Natural killer cell (primary cell): Measurements from ENCODE around the gene ATP8B4. TPM values are rescaled to one million over a fixed set of nuclear protein-coding genes. Genes with fewer than 3 reads are reported as not detected.
A peak's percentile ranks its signal among the peaks of the same experiment; 100 is the strongest.

Experiments used
- ATAC-seq, 3 donors: fragments of 150-1000 bp in 2 of 3; fragments of 200-7000 bp in 1 of 3; cut with Tn5 transposase; 1 replicate in 1 of 3; 2 replicates in 2 of 3; pipeline ENCODE4 v1.10.0; 2021; ENCODE audit warnings: mild to moderate bottlenecking in 2 of 3, moderate library complexity in 2 of 3
- DNase-seq, 2 donors: peaks; one replicate each; pipeline versions ENCODE4 v3.0.0 to v3.0.0-alpha.2; 2013 to 2021; ENCODE audit warnings: mixed read lengths in 1 of 2
- H3K27ac ChIP-seq: one replicate; pipeline ENCODE4 v1.5.1; 2013; ENCODE audit warnings: mild to moderate bottlenecking, low read length
- H3K27me3 ChIP-seq: one replicate; pipeline ENCODE4 v1.6.1; 2013; ENCODE audit warnings: low read length; ENCODE audit not compliant: control insufficient read depth, insufficient read depth
- H3K36me3 ChIP-seq: one replicate; pipeline ENCODE4 v1.6.1; 2013; ENCODE audit warnings: low read length; ENCODE audit not compliant: control insufficient read depth, insufficient read depth
- H3K4me1 ChIP-seq: one replicate; pipeline ENCODE4 v1.6.1; 2013; ENCODE audit warnings: low read length; ENCODE audit not compliant: control insufficient read depth, insufficient read depth
- H3K4me3 ChIP-seq: one replicate; pipeline ENCODE4 v1.5.1; 2013; ENCODE audit warnings: low read length
- H3K9me3 ChIP-seq: one replicate; pipeline ENCODE4 v1.6.1; 2013; ENCODE audit warnings: low read length; ENCODE audit not compliant: control insufficient read depth, insufficient read depth
- H3K27ac Mint-ChIP-seq, 2 donors: one replicate each; pipeline ENCODE4 v1.8.0; 2022; ENCODE audit warnings: mild to moderate bottlenecking in 2 of 2, mixed read lengths in 2 of 2, moderate library complexity in 1 of 2
- H3K27me3 Mint-ChIP-seq, 2 donors: one replicate each; pipeline ENCODE4 v1.8.0; 2022; ENCODE audit warnings: low read depth in 2 of 2, mixed read lengths in 2 of 2
- H3K36me3 Mint-ChIP-seq: one replicate; pipeline ENCODE4 v1.8.0; 2022; ENCODE audit warnings: mixed read lengths
- H3K4me1 Mint-ChIP-seq, 2 donors: one replicate each; pipeline ENCODE4 v1.8.0; 2022; ENCODE audit warnings: mixed read lengths in 2 of 2
- H3K4me3 Mint-ChIP-seq: one replicate; pipeline ENCODE4 v1.8.0; 2022; ENCODE audit warnings: mild to moderate bottlenecking, moderate library complexity, mixed read lengths
- H3K9me3 Mint-ChIP-seq, 2 donors: one replicate each; pipeline ENCODE4 v1.8.0; 2022; ENCODE audit warnings: mixed read lengths in 2 of 2
- CTCF ChIP-seq: fragments of 200-600 bp; IDR thresholded peaks from one replicate; pipeline ENCODE4 v1.8.0; 2022; ENCODE audit warnings: antibody characterized with exemption
- WGBS: methylation state at CpG from one replicate; pipeline ENCODE4 v1.1.7; 2013; ENCODE audit warnings: missing lambda C conversion rate; ENCODE audit not compliant: insufficient coverage; 5-methylcytosine and 5-hydroxymethylcytosine counted together
- intact Hi-C: fragments of 100-400 bp; cut with micrococcal nuclease; formaldehyde crosslinking; loops from one replicate; pipeline ENCODE4 v1.14.2; 2022
- total RNA-seq, 4 donors: library from RNA; stranded (reverse); fragments of 120-200 nt in 1 of 4; gene quantifications; one replicate each; pipeline versions ENCODE4 v1.2.3 to v1.2.4, GENCODE V29; 2013 to 2022

Gene ATP8B4
- total RNA-seq, 3 donors from 2014 or later (not counting 1 experiment from before 2014, with no cell fraction given): 55.6 to 89.5 (median 75.1) TPM

DNA sequence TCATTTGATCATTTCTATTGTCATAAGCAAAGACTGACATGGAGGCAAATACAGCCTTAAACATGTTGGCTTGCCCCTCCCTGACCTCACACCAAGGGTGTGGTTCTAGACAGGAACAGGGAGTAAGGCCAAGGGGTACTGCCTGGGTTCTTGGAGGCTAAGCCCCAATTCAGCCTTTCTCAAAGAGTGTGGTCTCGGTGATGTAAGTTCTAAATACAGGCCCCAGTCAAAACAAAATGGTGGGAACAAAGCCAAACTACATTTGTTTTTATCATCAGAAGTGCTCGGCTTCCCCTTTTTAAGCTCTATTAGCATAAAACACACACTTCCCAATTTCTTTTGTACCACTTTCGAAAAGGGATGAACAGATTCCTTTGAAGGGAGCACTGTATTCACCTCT is 129.5 kb downstream of the ATP8B4 start:
- Histone ChIP-seq H3K9me3 (no peaks in the 10 kb centered on the region), H3K4me3 (no peak overlapping the region), H3K27me3 (no peaks in the 10 kb centered on the region), H3K36me3 (peaks cover 51% of the 10 kb centered on the region), H3K27ac (no peak overlapping the region), H3K4me1 (no peaks in the 10 kb centered on the region)
- intact Hi-C loops: no loop called here
- Mint-ChIP-seq H3K4me1 (peaks cover 6 to 7% of the 10 kb centered on the region in 2 donors), H3K4me3 (no peak overlapping the region), H3K27me3 (no peaks in the 10 kb centered on the region), H3K27ac (peak overlapping the region in 1 of 2 donors; percentile 35), H3K9me3 (no peaks in the 10 kb centered on the region), H3K36me3 (peaks cover 18% of the 10 kb centered on the region)
- ATAC-seq (no peak), DNase-seq (no peak)
- TF ChIP-seq CTCF: no peak
- 69% methylated on average over 3 of the region's 3 CpGs for WGBS

GRCh38 chr15:49988766-49989165 is 130.3 kb downstream of the ATP8B4 start:
- TF ChIP-seq CTCF: no peak
- Histone ChIP-seq H3K4me1 (no peaks in the 10 kb centered on the region), H3K4me3 (no peak overlapping the region), H3K36me3 (peaks cover 49% of the 10 kb centered on the region), H3K27ac (no peak overlapping the region), H3K27me3 (no peaks in the 10 kb centered on the region), H3K9me3 (no peaks in the 10 kb centered on the region)
- ATAC-seq (no peak), DNase-seq (no peak)
- WGBS: 100% methylated on average over 2 of the region's 2 CpGs
- Mint-ChIP-seq H3K4me3 (no peak overlapping the region), H3K27me3 (no peaks in the 10 kb centered on the region), H3K4me1 (peaks cover 6 to 7% of the 10 kb centered on the region in 2 donors), H3K9me3 (no peaks in the 10 kb centered on the region), H3K36me3 (peaks cover 23% of the 10 kb centered on the region), H3K27ac (peak overlapping the region in 1 of 2 donors; percentile 6)
- intact Hi-C loops: no loop called here

- no peak for TF ChIP-seq CTCF
- peaks cover 8% of the 10 kb centered on the region in 2 donors for H3K4me1 Mint-ChIP-seq
- intact Hi-C loops: no loop called here
- Histone ChIP-seq H3K36me3 (peaks cover 53% of the 10 kb centered on the region), H3K27me3 (no peaks in the 10 kb centered on the region), H3K4me1 (no peaks in the 10 kb centered on the region), H3K9me3 (no peaks in the 10 kb centered on the region), H3K27ac (no peak overlapping the region), H3K4me3 (no peak overlapping the region)
- H3K9me3 Mint-ChIP-seq: no peaks in the 10 kb centered on the region
- peaks cover 28% of the 10 kb centered on the region for H3K36me3 Mint-ChIP-seq
- WGBS: 78% methylated on average over 1 of the region's 3 CpGs
- peak overlapping the region in 1 of 2 donors; percentile 22 for H3K27ac Mint-ChIP-seq
- DNase-seq (no peak), ATAC-seq (no peak)
- no peak overlapping the region for H3K4me3 Mint-ChIP-seq
- H3K27me3 Mint-ChIP-seq: no peaks in the 10 kb centered on the region
Measured at GRCh38 chr15:49987896-49988295, 131.1 kb downstream of the ATP8B4 start.

DNA sequence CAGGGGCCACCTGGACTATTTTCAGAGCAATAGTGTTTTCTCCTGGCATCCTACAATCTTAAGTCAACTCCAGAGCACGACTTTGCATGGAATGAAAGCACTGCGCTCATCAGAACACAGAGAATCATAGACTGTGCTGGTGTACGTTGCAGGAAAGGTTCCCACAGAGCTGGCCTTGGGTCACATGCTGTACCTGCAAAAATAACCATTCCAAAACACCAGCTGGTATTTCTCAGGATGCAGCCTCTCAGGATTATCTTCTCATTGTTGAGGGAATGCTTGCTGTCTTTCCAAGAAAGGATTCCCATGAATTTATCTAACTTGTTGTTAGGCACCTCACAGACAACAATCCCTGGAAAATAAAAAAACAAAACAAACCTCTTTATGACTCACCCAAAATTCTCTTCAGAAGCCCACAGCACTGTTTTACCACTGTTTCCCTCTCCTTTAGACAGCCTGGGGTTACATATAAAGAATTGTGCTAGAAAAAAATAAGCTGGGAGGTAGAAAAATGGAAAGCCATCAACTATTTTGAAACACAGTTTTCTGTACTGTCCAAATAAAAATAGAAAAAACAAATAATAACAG is 131.7 kb downstream of the ATP8B4 start:
- H3K36me3 Mint-ChIP-seq: peaks cover 25% of the 10 kb centered on the region
- H3K4me1 ChIP-seq: no peaks in the 10 kb centered on the region
- no peaks in the 10 kb centered on the region for H3K9me3 Mint-ChIP-seq
- H3K27ac ChIP-seq: no peak overlapping the region
- ATAC-seq (no peak), DNase-seq (no peak)
- intact Hi-C loops: no loop called here
- peak overlapping the region in 1 of 2 donors; percentile 22 for H3K27ac Mint-ChIP-seq
- H3K36me3 ChIP-seq: peaks cover 49% of the 10 kb centered on the region
- TF ChIP-seq CTCF: no peak
- WGBS: 88% methylated on average over 3 of the region's 3 CpGs
- no peak overlapping the region for H3K4me3 Mint-ChIP-seq
- peaks cover 11% of the 10 kb centered on the region in 2 donors for H3K4me1 Mint-ChIP-seq
- H3K4me3 ChIP-seq: no peak overlapping the region
- H3K9me3 ChIP-seq: no peaks in the 10 kb centered on the region
- H3K27me3 ChIP-seq: no peaks in the 10 kb centered on the region
- no peaks in the 10 kb centered on the region for H3K27me3 Mint-ChIP-seq
